SH-SY5Y (cell line): ENCODE measurements around the gene COL10A1.

Experiments used
- GATA2 ChIP-seq: IDR thresholded peaks from 2 replicates; pipeline ENCODE4 v1.6.1; 2011; ENCODE audit warnings: mild to moderate bottlenecking, low read depth, low read length
- GATA3 ChIP-seq: IDR thresholded peaks from 2 replicates; pipeline ENCODE4 v1.6.1; 2011; ENCODE audit warnings: low read depth, mild to moderate bottlenecking, low read length, moderate library complexity

Gene COL10A1

GRCh38 chr6:116126032-116126431 lies at the start of gene COL10A1:
Gene COL10A1, minus strand, starts transcription at chr6:116126132. Its CDS starts 640 bp downstream, at chr6:116125492.
- TF ChIP-seq GATA3 (no peak), GATA2 (no peak)

GRCh38 chr6:116175344-116175743 lies 49.4 kb upstream of the COL10A1 start:
- TF ChIP-seq GATA3 = no peak
- TF ChIP-seq GATA2 = no peak

GRCh38 chr6:116173928-116174327 lies 48.0 kb upstream of the COL10A1 start:
- TF ChIP-seq GATA3 (no peak), GATA2 (no peak)

- TF ChIP-seq GATA3 (no peak), GATA2 (no peak)
Measured at GRCh38 chr6:116170358-116171057, 44.6 kb upstream of the COL10A1 start.

GRCh38 chr6:116169880-116170279 lies 43.9 kb upstream of the COL10A1 start:
- TF ChIP-seq GATA2 (no peak), GATA3 (no peak)

- TF ChIP-seq GATA2 = no peak
- no peak for TF ChIP-seq GATA3
Measured at GRCh38 chr6:116168148-116168547, 42.2 kb upstream of the COL10A1 start.

GRCh38 chr6:116166369-116166768 lies 40.4 kb upstream of the COL10A1 start:
- TF ChIP-seq GATA2 (no peak), GATA3 (no peak)

- TF ChIP-seq GATA3 (no peak), GATA2 (no peak)
Measured at GRCh38 chr6:116165596-116165995, 39.7 kb upstream of the COL10A1 start.

GRCh38 chr6:116159782-116160524 lies 34.0 kb upstream of the COL10A1 start:
- TF ChIP-seq GATA3 = no peak
- no peak for TF ChIP-seq GATA2

GRCh38 chr6:116158641-116159040 lies 32.7 kb upstream of the COL10A1 start:
- no peak for TF ChIP-seq GATA2
- TF ChIP-seq GATA3 = no peak

- TF ChIP-seq GATA2 (no peak), GATA3 (no peak)
Measured at GRCh38 chr6:116157391-116157790, 31.5 kb upstream of the COL10A1 start.

GRCh38 chr6:116156405-116157326 lies 30.7 kb upstream of the COL10A1 start:
- TF ChIP-seq GATA2 (no peak), GATA3 (no peak)

GRCh38 chr6:116154887-116155286 lies 29.0 kb upstream of the COL10A1 start:
- TF ChIP-seq GATA3 (no peak), GATA2 (no peak)

- TF ChIP-seq GATA3 (no peak), GATA2 (no peak)
Measured at GRCh38 chr6:116152620-116153019, 26.7 kb upstream of the COL10A1 start.

GRCh38 chr6:116145803-116146675 lies 20.1 kb upstream of the COL10A1 start:
- TF ChIP-seq GATA2 (no peak), GATA3 (no peak)
